SK-N-SH (cell line): ENCODE results near the gene CAMK2B.

Source experiments
- GABPA ChIP-seq: IDR thresholded peaks from 2 replicates; pipeline ENCODE4 v1.4.0; 2012; ENCODE audit warnings: low read depth, mild to moderate bottlenecking
- JUND ChIP-seq: IDR thresholded peaks from 2 replicates; pipeline ENCODE4 v1.4.0; 2012
- TF ChIP-seq, protein P1 (sequence below): fragments of 200-600 bp; sonication (generic); IDR thresholded peaks from 2 replicates; pipeline ENCODE4 v1.6.1; 2017; ENCODE audit warnings: antibody characterized with exemption, mild to moderate bottlenecking, moderate library complexity

GRCh38 chr7:44273681-44274622, 51.4 kb downstream of the CAMK2B start:
- TF ChIP-seq GABPA (no peak), JUND (no peak)
- TF ChIP-seq, protein P1, sequence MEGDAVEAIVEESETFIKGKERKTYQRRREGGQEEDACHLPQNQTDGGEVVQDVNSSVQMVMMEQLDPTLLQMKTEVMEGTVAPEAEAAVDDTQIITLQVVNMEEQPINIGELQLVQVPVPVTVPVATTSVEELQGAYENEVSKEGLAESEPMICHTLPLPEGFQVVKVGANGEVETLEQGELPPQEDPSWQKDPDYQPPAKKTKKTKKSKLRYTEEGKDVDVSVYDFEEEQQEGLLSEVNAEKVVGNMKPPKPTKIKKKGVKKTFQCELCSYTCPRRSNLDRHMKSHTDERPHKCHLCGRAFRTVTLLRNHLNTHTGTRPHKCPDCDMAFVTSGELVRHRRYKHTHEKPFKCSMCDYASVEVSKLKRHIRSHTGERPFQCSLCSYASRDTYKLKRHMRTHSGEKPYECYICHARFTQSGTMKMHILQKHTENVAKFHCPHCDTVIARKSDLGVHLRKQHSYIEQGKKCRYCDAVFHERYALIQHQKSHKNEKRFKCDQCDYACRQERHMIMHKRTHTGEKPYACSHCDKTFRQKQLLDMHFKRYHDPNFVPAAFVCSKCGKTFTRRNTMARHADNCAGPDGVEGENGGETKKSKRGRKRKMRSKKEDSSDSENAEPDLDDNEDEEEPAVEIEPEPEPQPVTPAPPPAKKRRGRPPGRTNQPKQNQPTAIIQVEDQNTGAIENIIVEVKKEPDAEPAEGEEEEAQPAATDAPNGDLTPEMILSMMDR = no peak
